Skeletal muscle satellite cell (primary cell): ENCODE data around the gene SCTR.

Source experiments
- H3K27me3 ChIP-seq: 2 replicates; pipeline ENCODE4 v1.7.0; 2013; ENCODE audit warnings: low read length; ENCODE audit not compliant: control insufficient read depth, insufficient read depth
- H3K36me3 ChIP-seq: 2 replicates; pipeline ENCODE4 v1.7.0; 2013; ENCODE audit warnings: mild to moderate bottlenecking, control low read depth, low read length; ENCODE audit not compliant: insufficient read depth
- H3K4me1 ChIP-seq: 2 replicates; pipeline ENCODE4 v1.7.0; 2013; ENCODE audit warnings: low read length; ENCODE audit not compliant: control insufficient read depth, insufficient read depth
- H3K4me2 ChIP-seq: 2 replicates; pipeline ENCODE4 v1.7.0; 2013; ENCODE audit warnings: mild to moderate bottlenecking, low read length
- H3K4me3 ChIP-seq: 2 replicates; pipeline ENCODE4 v1.7.0; 2013; ENCODE audit warnings: low read length
- H3K9ac ChIP-seq: 2 replicates; pipeline ENCODE4 v1.7.0; 2013; ENCODE audit warnings: mild to moderate bottlenecking, low read depth, low read length, moderate library complexity
- H3K9me3 ChIP-seq: replicated peaks from 2 replicates; pipeline ENCODE4 v1.7.0; 2013; ENCODE audit warnings: mild to moderate bottlenecking, control low read depth, low read length

SCTR gene

GRCh38 chr2:119495948-119496347 is 28.3 kb downstream of the SCTR start:
- Histone ChIP-seq H3K4me3 (no peak overlapping the region), H3K4me1 (peaks cover 10% of the 10 kb centered on the region), H3K27me3 (peaks cover 27% of the 10 kb centered on the region)

GRCh38 chr2:119494163-119494790 is 30.0 kb downstream of the SCTR start:
- no peak overlapping the region for H3K4me2 ChIP-seq
- no peak overlapping the region for H3K9ac ChIP-seq
- H3K4me1 ChIP-seq, result peaks cover 10% of the 10 kb centered on the region
- no peak overlapping the region for H3K4me3 ChIP-seq
- H3K9me3 ChIP-seq, result no peaks in the 10 kb centered on the region
- peaks cover 27% of the 10 kb centered on the region for H3K27me3 ChIP-seq
- no peaks in the 10 kb centered on the region for H3K36me3 ChIP-seq

More at GRCh38 chr2:119495948-119496347, 28.3 kb downstream of the SCTR start:
- no peaks in the 10 kb centered on the region for H3K36me3 ChIP-seq
- no peak overlapping the region for H3K9ac ChIP-seq
- no peak overlapping the region for H3K4me2 ChIP-seq
- no peaks in the 10 kb centered on the region for H3K9me3 ChIP-seq

GRCh38 chr2:119491776-119492525 is 32.3 kb downstream of the SCTR start:
- Histone ChIP-seq H3K36me3 (no peaks in the 10 kb centered on the region), H3K4me3 (no peak overlapping the region), H3K4me1 (peaks cover 15% of the 10 kb centered on the region), H3K27me3 (peaks cover 25% of the 10 kb centered on the region), H3K9me3 (no peaks in the 10 kb centered on the region), H3K4me2 (peak overlapping the region; percentile 28), H3K9ac (no peak overlapping the region)

GRCh38 chr2:119490653-119491195 is 33.6 kb downstream of the SCTR start:
- H3K4me1 ChIP-seq, result peaks cover 18% of the 10 kb centered on the region
- H3K9ac ChIP-seq, result no peak overlapping the region
- no peaks in the 10 kb centered on the region for H3K36me3 ChIP-seq
- H3K9me3 ChIP-seq, result no peaks in the 10 kb centered on the region
- H3K4me2 ChIP-seq, result no peak overlapping the region
- H3K4me3 ChIP-seq, result no peak overlapping the region
- H3K27me3 ChIP-seq, result peaks cover 14% of the 10 kb centered on the region

DNA sequence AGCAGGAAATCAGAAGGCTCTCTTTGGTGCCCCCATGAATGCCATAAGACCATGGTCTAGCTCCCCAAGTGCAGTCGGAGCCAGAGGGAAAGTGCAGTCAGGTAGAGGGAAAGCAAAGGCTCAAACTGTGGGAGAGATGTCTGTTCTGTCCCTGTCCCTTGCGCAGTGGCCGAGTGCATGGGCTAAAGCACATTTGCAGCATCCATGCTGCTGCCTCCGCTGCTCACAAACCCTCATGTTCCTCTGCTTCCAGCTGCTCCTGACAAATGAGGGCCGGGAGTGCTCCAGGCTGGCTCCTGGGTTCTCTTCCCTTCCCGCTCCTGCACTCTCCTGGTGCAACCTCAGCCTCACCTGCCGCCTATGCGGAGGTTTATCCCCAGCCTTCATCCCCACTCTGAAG is 34.2 kb downstream of the SCTR start:
- Histone ChIP-seq H3K4me2 (no peak overlapping the region), H3K36me3 (no peaks in the 10 kb centered on the region), H3K9me3 (no peaks in the 10 kb centered on the region), H3K27me3 (peaks cover 8% of the 10 kb centered on the region), H3K9ac (no peak overlapping the region), H3K4me3 (no peak overlapping the region), H3K4me1 (peaks cover 18% of the 10 kb centered on the region)

- H3K36me3 ChIP-seq, result no peaks in the 10 kb centered on the region
- H3K4me1 ChIP-seq, result peaks cover 18% of the 10 kb centered on the region
- no peak overlapping the region for H3K4me2 ChIP-seq
- no peak overlapping the region for H3K9ac ChIP-seq
- H3K27me3 ChIP-seq, result peaks cover 6% of the 10 kb centered on the region
- no peaks in the 10 kb centered on the region for H3K9me3 ChIP-seq
- H3K4me3 ChIP-seq, result no peak overlapping the region
These were observed 34.9 kb downstream of the SCTR start for GRCh38 chr2:119489232-119489952.

GRCh38 chr2:119488245-119489214 is 35.8 kb downstream of the SCTR start:
- Histone ChIP-seq H3K36me3 (no peaks in the 10 kb centered on the region), H3K27me3 (no peaks in the 10 kb centered on the region), H3K4me3 (no peak overlapping the region), H3K9ac (no peak overlapping the region), H3K4me1 (peaks cover 18% of the 10 kb centered on the region), H3K4me2 (no peak overlapping the region), H3K9me3 (no peaks in the 10 kb centered on the region)

DNA sequence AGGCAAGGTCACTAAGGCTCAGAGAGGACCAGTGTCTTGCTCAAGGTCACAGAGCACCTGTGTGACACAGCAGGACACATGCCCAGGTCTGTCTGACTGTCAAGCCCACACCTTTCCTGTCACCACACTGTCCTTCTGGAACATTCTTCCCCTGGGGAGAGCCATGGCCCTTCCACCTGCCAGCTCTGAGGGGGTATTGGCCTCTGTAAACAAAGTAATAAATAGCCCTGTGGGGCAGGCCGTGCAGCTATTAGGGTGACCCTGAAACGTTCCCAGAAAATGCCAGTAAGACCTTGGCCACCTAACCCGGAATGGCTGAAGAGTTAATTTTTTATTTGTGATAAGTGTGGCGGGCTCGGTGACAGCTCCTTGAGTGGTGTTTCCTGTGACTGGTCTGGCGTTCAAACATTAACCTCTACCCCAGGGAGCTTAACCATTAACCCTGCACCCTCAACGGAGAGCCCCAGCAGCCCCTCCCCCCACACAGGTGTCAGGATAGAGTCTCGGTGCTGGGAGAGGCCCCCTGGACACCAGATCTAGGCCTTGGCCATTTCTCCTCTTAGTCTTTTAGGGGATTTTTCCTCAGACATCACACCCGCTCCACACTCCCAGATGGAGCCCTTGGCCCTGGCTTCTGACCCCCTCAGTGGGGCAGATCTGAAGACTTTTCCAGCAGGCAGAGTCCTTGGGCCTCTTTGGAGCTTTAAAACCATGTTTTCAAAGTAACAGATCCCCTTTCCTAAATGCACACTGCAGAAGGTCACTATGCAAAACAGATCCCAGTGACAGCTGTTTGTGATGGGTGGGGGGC is 36.6 kb downstream of the SCTR start:
- no peak overlapping the region for H3K9ac ChIP-seq
- H3K4me3 ChIP-seq, result no peak overlapping the region
- peaks cover 18% of the 10 kb centered on the region for H3K4me1 ChIP-seq
- peak overlapping the region; percentile 16 for H3K4me2 ChIP-seq
- no peaks in the 10 kb centered on the region for H3K9me3 ChIP-seq
- H3K36me3 ChIP-seq, result no peaks in the 10 kb centered on the region
- H3K27me3 ChIP-seq, result no peaks in the 10 kb centered on the region

DNA sequence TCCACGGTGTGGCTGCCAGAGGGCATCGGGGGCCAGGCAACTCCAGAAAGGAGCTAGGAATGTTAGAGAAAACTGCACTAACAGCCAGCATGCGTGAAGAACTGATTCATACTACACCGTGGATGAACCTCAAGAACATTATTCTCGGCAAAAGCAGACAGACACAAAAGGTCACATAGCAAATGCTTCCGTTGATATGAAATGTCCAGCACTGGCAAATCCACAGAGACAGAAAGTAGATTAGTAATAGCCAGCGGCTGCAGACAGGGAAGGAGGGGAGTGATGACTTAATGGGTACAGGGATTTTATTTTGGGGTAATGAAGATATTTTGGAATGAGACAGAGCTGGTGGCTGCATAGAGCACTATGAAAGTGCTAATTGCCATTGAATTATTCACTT is 37.4 kb downstream of the SCTR start:
- no peak overlapping the region for H3K4me3 ChIP-seq
- no peaks in the 10 kb centered on the region for H3K27me3 ChIP-seq
- no peaks in the 10 kb centered on the region for H3K36me3 ChIP-seq
- peaks cover 11% of the 10 kb centered on the region for H3K4me1 ChIP-seq
- no peaks in the 10 kb centered on the region for H3K9me3 ChIP-seq
- peak overlapping the region; percentile 19 for H3K4me2 ChIP-seq
- H3K9ac ChIP-seq, result no peak overlapping the region

DNA sequence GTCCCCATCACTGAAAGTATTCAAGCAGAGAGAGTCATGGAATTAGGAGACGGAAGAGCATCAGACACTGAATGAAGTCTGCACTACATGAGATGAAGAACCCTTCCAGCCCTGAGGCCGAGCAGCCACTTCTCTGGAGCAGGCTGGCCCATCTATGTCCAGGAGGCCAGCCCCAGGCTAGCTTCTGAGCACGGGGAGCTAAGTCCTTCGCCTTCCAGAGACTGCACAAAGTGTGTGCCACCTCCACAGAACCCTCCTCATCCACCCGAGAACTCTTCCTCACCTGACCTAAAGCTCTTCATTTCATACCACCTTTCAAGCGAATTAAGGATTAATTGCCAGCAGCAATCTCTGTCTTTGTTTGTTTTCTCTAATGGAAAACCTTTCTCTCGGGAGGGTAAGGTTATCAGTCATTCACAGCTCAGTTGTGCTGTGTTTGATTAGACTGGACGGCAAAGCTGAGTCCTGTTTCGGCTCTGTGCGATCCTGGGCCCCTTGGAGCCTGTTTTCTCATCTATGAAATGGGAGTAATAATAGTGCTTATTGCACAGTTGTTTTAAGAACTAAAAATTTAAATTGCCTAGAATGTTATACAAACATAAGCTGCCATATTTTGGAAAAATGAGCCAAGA is 38.0 kb downstream of the SCTR start:
- Histone ChIP-seq H3K4me1 (peaks cover 9% of the 10 kb centered on the region), H3K27me3 (peaks cover 4% of the 10 kb centered on the region)

More for the DNA sequence above, 38.0 kb downstream of the SCTR start:
- H3K4me3 ChIP-seq, result no peak overlapping the region
- H3K9me3 ChIP-seq, result no peaks in the 10 kb centered on the region
- H3K36me3 ChIP-seq, result no peaks in the 10 kb centered on the region
- H3K9ac ChIP-seq, result no peak overlapping the region
- H3K4me2 ChIP-seq, result peak overlapping the region; percentile 19
